ENCODE results near the gene FBXO9.

GRCh38 chr6:53056273-53056672 is 8.9 kb upstream of the FBXO9 start:
- TF ChIP-seq RARB (CRISPR knock-in tag; IDR thresholded peaks at IDR 0.05), result no peak
- no peak for TF ChIP-seq PATZ1 (CRISPR knock-in tag; IDR thresholded peaks at IDR 0.05; ENCODE audit: borderline replicate concordance)
- no peak for TF ChIP-seq CREB5 (CRISPR knock-in tag; IDR thresholded peaks at IDR 0.05; ENCODE audit: low read depth)
- no peak for TF ChIP-seq TOX (CRISPR knock-in tag; IDR thresholded peaks at IDR 0.05; ENCODE audit: borderline replicate concordance)
- TF ChIP-seq GLIS3 (CRISPR knock-in tag; IDR thresholded peaks at IDR 0.05), result no peak
- no peak for TF ChIP-seq SNAI2 (CRISPR knock-in tag; IDR thresholded peaks at IDR 0.05)
- no peak for TF ChIP-seq ZFP30 (CRISPR knock-in tag; IDR thresholded peaks at IDR 0.05)
- no peak for TF ChIP-seq ISL1 (CRISPR knock-in tag; IDR thresholded peaks at IDR 0.05)
- TF ChIP-seq CSRNP3 (CRISPR knock-in tag; IDR thresholded peaks at IDR 0.05), result no peak
- TF ChIP-seq ZC3H10 (CRISPR knock-in tag; IDR thresholded peaks at IDR 0.05), result no peak
- TF ChIP-seq POU6F1 (CRISPR knock-in tag; IDR thresholded peaks at IDR 0.05; ENCODE audit: borderline replicate concordance, low read depth), result no peak

All from SK-N-SH treated with all-trans-retinoic acid at 6 μM for 48 hours (cell line).